Measurements from ENCODE around the gene ZFP36L1.

The ZFP36L1 gene, protein sequence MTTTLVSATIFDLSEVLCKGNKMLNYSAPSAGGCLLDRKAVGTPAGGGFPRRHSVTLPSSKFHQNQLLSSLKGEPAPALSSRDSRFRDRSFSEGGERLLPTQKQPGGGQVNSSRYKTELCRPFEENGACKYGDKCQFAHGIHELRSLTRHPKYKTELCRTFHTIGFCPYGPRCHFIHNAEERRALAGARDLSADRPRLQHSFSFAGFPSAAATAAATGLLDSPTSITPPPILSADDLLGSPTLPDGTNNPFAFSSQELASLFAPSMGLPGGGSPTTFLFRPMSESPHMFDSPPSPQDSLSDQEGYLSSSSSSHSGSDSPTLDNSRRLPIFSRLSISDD

DNA sequence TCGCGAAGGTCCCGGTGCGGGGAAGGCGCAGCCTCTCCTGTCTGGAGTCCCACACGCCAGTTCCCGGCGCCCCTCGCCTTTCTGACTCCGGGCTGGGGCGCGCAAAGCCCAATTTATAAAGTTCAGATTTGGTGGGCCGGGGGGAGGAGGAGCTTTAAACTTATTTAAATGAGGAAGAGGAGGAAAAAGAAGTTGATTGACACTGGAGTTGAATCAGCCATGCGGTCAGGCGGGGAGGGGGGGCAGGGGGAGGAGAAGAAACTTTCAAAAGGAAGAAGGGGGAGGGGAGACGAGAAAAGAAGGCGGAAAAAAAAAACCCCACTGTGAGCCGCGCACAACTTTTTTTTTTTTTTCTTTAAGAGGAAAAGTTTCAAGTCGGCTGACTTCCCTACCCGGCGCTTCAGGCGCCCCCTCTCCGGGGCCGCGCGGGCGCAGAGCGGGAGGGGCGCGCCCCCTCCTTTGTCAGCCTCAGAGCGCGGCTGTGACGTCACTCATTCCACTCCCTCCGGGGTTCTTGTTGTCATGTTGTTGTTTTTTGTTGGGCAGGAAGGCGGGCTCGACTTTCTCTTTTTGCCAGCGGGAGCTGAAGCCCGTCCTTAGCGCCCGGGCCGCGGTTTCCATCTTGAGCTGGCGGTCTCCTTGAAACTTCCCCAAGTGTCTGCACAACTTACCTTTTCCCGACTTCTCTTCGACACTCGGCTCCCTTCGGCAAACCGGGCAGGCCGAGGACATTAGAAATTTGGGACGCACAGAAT is at the start of gene ZFP36L1:
ZFP36L1 (minus strand) TSS at position 89 of the 755 bp plus-strand sequence. CDS start 129 bp downstream, outside the sequence.
- no peak for DNase-seq

DNA sequence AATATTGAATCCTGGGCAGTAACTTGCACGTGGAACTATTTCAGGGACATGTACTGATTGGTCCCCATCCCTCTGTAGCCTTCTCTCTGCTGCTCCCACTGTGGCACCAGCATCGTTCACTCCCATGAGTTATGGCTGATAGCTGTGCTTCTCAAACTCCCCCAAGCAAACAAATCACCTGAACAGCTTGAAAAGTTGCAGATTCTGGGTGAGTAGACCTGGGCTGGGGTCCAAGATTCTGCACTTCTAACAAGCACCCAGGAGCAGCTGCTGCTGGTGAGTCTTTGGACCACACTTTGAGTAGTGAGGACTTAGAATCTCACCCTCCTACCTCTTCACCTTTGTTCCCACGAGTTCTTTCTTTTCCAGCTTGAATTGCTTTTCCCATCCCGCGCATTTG is 49.4 kb upstream of the ZFP36L1 start:
- no peak for DNase-seq

DNA sequence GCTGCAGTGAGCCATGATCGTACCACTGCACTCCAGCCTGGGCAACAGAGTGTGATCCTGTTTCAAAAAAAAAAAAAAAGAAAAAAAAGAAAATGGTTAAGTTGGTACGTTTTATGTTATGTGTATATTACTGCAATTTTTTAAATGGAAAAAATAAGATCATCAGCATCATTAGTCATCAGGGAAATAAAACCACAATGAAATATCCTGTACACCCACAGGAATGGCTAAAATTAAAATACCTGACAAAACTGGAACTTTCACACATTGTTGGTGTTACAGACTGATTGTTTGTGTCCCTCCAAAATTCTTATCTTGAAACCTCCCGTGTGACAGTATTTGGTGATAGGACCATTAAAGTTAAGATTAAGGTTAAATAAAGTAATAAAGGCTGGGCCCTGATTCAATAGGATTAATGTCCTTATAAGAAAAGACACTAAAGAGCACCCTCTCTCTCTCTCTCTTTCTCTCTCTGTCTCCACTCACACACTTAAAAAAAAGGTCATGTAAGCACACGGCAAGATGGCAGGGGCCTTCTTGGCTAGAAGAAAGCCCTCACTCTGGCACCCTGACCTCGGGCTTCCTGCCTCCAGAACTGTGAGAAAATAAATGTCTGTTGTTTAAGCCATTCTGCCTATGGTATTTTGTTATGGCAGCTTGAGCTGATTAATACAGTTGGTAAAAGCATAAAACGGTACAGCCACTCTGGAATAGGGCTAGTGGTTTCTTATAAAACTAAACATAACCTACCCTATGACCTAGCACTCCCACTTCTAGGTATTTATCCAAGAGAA is 48.3 kb upstream of the ZFP36L1 start:
- no peak for DNase-seq

DNA sequence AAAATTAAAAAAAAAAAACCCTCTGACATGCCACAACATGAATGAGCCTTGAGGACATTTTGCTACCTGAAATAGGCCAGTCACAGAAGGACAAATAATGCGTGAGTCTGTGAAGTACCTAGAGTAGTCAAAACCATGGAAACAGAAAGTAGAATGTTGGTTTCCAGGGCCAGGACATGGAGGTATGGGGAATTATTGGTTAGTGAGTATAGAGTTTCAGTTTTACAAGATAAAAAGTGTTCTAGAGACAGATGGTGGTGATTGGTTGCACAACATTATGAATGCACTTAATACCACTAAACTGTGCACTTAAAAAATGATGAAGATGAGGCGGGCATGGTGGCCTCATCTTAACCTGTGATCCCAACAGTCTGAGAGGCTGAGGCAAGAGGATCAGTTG is 47.6 kb upstream of the ZFP36L1 start:
- DNase-seq, result no peak

DNA sequence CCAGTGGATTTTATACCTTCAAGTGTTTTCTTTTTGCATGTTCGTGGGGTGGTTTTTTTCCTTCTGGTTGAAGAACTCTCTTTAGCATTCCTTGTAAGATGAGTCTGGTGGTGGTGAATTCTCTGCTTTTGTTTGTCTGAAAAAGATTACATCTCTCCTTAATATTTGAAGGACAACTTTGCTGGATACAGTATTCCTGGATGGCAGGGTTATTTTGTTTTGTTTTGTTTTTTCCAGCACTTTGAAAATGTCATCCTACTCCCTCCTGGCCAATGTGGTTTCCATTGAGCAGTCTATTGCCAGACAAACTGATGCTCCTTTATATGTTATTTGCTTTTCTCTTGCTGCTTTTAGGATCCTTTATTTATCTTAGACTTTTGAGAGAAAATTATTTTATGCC is 43.2 kb upstream of the ZFP36L1 start:
- no peak for DNase-seq

DNA sequence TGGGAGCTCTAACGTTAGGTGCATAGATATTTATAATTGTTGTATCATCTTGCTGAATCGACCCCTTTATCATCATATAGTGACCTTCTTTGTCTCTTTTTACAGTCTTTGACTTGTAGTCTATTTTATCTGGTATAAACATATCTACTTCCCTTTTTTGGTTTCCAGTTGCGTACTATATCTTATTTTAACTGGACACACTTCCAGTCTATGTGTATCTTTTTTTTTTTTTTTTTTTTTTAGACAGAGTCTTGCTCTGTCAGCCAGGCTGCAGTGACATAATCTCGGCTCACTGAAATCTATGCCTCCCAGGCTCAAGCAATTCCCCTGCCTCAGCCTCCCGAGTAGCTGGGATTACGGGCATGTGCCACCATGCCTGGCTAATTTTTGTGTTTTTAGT is 41.9 kb upstream of the ZFP36L1 start:
- no peak for DNase-seq

DNA sequence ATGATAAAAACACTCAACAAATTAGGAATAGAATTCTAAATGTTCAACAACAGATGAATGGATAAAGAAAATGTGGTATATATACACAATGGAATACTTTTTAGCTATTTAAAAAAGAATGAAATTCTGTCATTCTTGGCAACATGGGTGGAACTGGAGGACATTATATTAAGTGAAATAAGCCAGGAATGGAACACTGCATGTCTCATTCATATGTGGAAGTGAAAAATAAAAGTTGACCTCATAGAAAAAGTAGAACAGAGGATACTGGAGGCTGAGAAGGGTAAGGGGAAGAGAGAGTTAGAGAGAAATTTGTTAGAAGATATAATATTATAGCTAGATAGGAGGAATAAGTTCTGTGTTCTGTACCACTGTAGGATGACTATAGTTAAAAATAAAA is 35.8 kb upstream of the ZFP36L1 start:
- DNase-seq, result no peak

DNA sequence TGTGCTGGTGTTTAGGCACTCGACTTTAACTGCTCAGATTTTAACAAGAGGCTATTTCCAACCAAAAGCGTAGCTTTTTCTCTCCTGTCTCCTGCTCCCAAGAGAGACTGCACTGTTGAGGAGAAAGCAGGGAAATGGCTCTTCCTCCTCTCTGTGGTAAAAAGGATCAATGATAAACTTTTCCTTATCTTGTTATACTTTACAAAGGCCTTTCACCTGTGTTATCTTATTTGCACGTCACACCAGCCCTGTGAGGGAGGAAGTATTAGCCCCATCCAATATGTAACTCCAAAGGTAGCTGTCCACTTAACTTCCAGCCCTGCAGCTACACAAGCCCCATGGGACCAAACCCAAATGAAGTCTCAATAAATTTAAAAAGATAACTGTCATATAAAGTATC is 32.9 kb upstream of the ZFP36L1 start:
- no peak for DNase-seq

DNA sequence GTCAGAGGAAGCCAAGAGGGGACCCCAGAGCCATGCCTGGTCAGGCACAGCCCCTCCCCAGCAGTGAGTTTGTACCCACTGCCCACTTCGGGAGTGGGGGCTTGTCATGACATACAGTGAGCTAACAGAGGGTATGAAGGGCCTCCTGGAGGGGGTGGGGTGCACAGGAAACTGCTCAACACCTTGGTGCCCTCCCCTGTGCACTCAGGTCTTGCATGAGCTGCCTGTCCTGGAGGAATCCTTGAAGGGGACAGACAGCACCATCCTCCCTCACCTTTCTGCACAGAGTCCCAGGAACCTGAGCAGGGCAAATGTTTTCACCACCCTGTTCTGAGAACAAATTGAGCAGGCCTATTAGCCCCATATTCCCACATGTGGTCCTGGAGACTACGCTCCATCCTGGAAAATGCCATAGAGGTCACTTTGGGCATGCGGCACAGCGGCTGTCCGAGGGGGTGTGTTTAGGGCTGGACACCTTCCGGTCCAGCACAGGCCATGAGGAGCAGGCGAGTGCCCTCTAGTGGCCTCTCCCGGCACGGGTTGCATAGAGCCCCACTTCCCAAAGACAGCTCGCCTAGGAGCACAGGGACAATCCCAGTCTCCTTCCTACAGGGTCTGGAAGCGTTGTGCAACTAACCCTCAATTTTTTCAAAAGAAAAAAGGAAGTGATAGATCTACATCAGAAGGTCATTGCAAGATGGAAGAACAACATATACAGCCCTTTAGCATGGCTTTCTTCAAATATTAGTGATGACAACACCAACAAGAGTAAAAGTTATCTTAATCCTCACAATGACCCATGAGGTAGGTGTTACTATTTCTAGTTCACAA is 31.9 kb upstream of the ZFP36L1 start:
- peak; percentile 27 for DNase-seq

DNA sequence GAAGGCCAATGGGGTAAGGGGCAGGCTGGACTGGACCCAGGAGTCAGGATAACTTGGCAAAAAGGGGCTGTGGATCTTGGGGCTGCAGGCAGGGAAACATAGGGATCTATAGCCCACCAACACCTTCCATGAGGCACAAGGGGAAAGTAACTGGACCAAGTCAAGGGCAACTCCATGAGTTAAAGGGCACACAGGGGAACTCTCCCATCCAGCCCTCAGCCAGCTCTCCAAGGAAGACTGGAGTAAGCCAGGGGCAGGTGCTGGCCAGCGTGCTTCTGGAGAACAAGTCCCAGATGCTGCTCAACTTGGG is 31.3 kb upstream of the ZFP36L1 start:
- no peak for DNase-seq

DNA sequence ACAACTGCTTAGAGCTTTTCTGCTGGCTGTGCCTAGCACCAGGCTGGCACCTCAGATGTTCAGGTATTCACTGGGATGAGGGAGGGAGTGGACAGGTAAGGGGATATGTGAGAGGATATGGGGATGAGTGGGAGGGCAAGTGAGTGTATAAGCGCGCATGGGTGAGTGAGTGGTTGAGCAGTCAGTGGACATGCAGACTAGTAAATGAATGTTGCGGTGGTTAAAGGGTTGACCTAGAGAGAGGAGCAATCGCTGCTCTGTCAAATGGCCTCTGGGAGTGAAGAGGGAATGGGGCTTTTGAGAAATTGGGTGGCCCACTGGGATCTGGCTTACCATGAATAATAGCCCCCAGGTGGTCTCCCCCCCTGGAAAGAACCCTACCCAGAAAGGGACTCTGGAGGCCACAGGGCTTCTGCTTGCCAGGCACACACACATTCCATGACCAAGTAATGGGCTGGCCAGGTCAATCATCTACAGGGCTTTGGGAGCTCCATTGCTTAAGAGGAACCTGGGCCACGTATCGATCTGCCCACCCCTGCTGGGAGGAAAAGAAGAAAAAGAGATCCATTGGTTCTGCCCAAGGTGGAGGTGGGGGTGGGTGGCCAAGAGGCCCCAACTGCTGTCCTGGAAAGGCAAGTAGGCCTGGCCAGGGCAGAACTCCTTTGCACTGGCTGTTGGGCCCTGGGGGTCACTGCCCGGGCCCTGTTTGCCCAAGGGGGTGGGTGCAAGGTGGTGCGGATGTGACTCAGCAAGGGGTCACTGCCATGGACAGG is 30.8 kb upstream of the ZFP36L1 start:
- DNase-seq, result no peak

DNA sequence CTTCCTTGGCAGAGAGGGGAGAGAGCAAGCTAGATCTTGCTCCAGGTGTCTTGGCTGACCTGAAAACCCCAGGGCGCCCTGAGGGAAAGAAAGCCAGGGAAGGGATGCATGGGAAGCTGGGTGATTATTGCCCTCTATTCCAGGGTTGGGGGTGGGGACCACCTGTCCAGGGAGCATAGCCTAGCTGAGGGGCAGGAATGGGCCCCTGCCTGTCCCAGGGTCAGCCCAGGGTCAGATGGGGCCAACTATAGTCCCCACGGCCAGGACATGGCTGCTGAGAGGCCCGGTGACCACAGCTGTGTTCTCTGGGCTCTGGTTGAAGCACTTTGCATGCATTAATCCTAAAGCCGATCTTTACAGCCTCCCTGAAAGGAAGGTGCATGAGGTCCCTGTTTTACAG is 30.1 kb upstream of the ZFP36L1 start:
- no peak for DNase-seq

DNA sequence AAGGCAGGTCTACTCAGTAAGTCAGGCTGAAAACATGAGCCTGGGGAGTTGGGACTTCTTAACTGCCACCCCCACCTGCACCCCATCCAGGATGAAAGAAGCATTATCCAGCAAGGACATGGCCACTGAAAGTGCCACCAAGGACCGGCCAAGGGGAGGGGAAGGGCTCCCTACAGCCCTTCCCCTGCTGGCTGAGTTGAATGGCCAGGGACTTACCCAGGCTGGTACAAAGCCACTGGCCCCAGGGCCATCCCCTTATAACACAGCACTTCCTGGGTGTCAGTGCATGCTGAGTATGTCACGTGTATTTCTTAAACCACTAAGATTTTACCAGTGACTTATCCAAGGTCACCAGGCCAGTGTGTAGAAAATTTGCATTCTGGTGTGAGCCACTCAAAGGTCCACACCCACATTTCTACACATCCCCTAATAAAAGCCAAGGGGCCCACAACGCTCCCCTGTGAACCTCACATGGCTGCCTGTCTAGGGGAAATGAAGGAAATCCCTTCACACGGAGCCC is 29.3 kb upstream of the ZFP36L1 start:
- no peak for DNase-seq

DNA sequence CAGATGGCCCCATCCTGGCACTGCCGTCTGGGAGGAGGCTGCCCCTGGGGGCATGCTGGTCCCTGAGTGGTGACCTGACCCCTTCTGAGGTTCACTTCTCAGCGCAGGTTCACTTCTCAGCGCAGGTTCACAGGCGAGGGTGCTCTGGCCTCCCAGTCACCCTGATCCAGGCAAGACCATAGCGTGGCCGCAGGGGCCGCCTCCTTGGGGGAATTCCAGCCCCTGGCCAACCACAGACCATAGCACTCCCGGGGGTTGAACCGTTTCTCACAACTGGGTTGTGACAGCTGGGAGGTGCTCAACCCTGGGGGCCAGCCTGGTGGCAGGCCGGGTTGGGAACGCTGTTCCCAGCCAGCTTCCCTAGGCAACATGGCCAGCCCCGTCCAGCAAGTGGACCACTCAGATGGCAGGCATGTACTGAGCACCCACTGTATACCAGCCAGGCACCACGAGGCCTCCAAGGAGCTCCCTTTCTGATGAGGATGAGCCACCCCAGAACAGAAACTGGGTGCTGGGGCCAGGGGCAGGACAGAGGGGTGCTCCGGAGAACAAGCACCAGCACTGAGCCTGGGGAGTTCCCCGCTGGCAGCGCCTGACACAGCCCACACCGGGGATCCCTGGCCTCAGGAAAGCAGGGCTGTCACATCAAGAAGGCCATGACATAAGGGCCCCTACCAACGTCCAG is 28.3 kb upstream of the ZFP36L1 start:
- DNase-seq, result no peak

DNA sequence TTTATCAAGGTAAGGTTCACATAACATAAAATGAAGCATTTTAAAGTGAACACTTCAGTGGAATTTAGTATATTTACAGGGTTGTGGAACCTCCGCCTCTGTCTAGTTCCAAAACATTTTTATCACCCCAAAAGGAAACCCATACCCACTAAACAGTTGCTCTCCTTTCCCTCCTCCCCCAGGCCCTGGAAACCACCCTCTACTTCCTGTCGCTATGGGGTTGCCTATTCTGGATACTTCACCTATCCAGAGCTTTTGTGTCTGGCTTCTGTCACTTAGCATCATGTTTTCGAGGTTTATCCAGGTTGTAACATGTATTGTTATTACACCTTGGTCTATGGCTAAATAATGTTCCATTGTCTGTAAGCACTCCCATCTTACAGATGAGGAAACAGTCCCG is 27.7 kb upstream of the ZFP36L1 start:
- no peak for DNase-seq

DNA sequence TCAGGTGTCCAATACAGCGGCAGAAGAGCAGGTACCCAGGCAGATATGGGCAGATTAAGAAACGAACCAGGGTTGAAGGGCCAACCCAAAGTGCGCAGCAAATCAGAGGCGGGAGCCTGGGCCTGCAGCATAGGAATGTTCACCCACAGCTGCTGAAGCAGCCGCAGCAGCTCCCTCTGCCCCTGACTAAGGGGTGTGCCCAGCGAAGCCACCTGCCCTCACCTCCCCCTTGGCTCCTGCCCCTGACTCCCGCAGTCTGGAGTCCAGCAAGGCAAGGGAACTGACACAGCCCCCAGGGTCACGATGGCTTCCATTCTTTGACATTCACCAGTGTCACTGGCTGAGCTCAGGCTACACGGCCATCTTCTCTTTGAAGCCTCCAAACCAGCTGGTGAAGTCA is 27.3 kb upstream of the ZFP36L1 start:
- no peak for DNase-seq

DNA sequence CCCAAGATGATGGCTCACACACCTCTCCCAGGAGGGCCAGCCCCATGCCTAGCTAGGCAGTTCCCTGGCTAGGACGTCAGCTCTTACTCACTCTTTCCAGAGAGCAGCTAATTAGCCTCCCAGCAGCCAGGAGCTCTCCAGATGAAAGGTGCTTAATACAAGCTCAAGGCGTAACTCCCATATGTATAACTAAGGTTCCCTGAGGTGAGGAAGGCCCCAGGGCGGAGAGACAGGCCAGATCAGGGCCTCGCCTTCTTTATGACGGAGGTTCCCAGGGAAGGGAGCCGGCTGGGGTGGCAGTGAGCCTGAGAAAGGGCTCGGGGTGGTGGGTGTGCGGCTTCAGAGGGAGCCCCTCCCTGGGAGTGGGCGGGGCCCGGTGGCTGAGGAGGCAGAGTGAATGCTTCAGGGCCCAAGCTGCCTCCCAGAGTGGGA is 26.4 kb upstream of the ZFP36L1 start:
- no peak for DNase-seq

DNA sequence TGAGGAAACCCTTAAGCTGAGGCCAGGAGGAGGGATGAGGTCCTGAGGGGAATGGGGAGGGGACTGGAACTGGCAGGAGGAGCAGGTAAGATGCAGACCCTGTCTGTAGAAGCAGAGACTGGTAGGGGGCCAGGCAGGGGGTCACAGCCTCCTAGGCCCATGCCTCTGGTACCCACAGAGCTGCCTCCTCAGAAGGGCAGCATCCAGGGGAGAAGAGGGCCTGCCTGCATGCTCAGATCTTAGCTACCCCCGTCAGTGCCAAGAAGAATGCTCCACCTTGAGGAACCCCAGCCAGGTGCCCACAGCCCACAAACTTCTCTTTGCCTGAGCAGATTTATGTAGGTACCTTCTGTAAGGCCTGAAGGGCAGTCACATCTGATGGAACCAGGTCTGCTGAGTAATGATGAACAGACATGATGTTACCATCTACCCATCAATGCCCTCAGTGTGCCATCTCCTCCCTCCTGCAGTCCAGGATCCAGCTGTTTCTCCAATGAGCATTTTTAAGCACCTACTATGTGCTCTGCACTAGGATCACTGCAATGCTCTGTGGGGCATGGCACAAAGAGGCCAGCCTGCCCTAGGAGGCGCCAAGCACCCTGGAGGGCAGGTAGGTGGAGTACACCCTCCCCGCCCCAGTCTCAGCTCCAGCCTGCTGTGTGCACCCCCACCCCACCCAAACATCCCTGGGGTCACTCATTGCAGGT is 24.8 kb upstream of the ZFP36L1 start:
- no peak for DNase-seq

DNA sequence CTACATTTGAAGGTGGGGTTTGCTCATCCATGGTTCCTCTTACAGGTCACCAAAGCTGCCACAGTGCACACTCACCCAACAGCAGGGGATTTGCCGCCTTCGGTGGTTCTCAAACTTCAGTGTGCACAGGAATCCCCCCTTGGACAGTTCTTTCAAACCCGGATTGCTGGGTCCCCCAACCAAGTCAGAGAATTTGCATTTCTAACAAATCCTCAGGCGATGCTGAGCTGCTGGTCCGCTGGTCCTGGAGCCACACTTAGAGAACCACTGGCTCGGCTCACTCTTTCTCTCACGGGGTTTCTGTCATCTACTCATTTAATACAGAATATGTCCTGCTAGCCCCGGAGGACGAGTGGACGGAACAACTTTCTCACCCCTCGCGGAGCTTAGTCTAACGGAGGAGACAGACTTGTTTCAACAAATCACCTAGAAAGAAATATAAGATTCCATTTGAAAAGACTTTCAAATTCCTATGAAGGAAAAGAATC is 24.1 kb upstream of the ZFP36L1 start:
- DNase-seq, result no peak

DNA sequence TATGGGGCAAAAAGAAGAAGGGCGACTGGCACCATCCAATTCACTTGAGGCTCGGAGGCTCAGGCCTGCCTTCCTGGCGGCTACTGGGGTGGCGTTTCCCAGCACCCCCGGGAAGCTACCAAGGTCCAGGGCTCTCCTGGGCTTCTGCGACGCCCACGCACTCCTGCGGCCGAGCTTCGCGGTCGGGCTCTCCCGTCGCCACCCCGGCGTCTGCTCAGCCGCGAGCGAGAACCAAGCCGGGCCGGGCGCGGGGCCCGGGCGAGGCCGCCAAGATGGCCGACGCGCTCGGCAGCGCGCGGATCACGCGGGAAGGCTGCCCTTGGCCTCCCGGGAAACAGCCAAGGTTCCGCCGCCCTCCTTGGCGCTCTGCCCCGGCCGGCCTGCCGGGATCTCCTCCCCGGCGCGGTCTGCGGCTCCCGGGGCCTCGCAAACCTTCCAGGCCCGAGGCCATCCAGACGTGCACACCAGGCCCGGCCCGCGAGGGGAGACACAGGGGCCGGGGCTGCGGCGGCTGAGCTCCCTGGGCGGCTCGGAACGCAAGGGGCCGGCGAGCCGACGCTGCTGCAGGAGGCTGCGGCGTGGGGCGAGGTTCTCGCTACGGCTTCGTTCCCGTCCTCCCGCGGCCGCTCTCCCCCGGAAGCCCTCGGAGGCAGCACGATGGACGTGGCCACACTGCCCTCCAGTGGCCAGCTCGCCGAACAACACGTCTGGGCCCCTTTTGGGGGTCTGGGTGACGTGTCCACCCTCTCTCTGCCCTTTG is 23.5 kb upstream of the ZFP36L1 start:
- DNase-seq, result peak; percentile 59
